Fibroblast of peridontal ligament (primary cell): ENCODE results near the gene PLVAP.

ENCODE experiments used
- DNase-seq: peaks from one replicate; pipeline ENCODE4 v3.0.0-alpha.2; 2010; ENCODE audit errors: extremely low read depth

Gene PLVAP

GRCh38 chr19:17334414-17335409 lies 42.4 kb downstream of the PLVAP start, which contains the start of gene ANO8:
ANO8 (minus strand) TSS chr19:17334855; CDS start chr19:17334670, 185 bp downstream.
- DNase-seq: peak; percentile 99

- peak; percentile 73 for DNase-seq
Observed at GRCh38 chr19:17333611-17334413, 43.3 kb downstream of the PLVAP start.

GRCh38 chr19:17332677-17333581 lies 44.2 kb downstream of the PLVAP start:
- DNase-seq: no peak

- no peak for DNase-seq
Observed at GRCh38 chr19:17332360-17332676, 44.8 kb downstream of the PLVAP start.

GRCh38 chr19:17331045-17331558 lies 46.0 kb downstream of the PLVAP start:
- no peak for DNase-seq

- no peak for DNase-seq
Observed at GRCh38 chr19:17330262-17331044, 46.7 kb downstream of the PLVAP start.

GRCh38 chr19:17329366-17330261 lies 47.5 kb downstream of the PLVAP start:
- DNase-seq: no peak

GRCh38 chr19:17328517-17329365 lies 48.4 kb downstream of the PLVAP start:
- no peak for DNase-seq

DNA sequence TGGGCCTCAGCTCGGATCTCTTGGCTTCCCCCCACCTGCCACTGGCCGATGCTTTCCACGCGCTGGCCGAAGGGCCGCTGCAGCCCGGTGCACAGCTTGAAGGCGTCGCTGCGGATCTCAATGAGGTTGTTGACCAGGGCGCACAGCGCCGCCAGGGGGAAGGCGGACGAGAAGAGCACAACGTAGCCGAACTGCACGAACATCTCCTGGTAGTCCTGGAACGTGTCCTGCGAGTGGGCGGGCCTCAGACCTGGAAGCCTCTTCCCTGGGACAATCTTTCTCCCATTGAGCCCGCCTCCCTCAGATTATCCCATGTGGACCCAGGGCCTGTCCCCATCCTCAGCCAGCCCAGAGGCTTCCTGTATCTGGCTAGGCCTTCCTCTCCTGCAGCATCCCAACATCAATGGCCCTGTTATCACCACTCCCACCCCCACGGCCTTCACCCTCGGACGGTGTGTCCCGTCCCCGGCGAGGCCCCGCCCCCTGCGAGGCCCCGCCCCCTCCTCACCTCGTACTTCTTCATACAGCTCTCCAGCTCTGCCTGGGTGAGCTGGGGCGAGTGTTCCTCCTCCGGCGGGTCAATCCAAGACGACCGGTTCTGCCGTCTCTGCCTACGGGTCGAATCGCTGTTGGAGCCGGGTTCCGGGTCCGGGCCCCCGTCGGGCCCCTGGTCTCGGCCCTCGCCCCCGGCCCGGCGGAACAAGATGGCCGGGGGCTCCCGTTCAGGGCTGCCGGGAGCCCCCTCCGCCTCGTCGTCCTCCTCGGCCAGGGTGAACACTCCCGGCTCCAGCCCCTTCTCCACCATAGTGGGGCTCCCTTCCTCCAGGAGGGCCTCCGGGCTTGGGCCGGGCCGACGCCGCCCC lies 49.3 kb downstream of the PLVAP start:
- no peak for DNase-seq

- no peak for DNase-seq
Observed at GRCh38 chr19:17327068-17327653, 50.0 kb downstream of the PLVAP start.

DNA sequence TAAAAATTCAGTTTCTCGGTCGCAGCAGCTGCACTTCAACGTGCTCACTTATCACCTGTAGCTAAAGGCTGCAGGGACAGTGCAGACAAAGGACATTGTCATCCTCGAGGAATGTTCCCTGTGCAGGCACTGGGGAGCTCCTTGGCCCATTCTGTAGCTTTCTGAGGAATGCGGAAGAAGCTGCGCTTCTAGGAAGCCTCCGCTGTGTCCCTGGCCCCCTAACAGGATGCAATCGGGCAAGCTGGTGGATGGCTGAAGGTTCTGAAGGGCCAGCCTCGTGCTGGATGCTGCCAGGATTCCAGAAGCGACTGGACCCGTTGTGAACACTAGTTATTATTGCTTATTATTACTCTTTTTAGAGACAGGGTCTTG lies 50.6 kb downstream of the PLVAP start:
- no peak for DNase-seq

DNA sequence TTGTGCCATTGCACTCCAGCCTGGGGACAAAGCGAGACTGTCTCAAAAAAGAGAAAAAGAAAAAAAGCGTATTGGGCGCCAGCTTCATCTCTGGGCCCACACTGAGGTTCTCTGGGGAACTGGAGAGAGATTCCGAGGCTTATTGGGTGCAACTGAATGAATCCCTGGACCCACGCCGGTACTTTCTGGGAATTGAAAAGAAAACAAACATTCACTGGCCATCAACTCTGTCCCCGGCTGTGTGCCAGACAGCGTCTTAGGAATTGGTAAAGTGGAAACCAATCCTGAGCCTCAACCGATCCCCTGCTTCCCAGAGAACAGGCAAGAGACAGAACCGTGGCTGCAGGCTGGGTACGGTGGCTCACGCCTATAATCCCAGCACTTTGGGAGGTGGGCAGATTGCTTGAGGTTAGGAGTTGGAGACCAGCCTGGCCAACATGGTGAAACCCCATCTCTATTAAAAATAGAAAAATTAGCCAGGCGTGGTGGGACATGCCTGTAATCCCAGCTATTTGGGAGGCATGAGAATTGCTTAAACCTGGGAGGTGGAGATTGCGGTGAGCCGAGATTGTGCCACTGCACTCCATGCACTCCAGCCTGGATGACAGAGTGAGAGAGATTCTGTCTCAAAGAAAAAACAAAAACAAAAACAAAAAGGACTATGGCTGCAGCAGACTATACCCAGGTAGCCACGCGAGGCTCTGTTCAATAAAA lies 51.1 kb downstream of the PLVAP start:
- DNase-seq: peak; percentile 79

DNA sequence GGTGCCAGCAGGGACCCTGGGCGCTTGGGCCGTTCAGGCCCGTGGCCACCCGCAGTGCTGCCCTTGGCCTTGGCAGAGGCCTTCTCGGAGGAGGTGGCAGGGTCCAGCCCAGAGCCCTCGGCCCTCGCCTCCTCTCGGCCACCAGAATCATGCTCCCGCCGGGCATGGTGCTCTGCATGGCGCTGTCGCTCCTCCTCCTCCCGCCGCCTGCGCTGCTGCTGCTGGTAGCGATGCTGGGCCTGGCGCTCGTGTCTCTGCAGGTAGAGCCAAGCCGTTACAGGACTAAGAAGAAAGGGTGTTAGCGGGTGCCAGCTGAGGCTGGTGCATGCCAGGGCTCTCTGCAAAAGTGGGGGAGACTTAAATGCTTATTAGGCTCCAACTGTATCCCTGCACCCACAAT lies 52.0 kb downstream of the PLVAP start:
- DNase-seq: no peak

DNA sequence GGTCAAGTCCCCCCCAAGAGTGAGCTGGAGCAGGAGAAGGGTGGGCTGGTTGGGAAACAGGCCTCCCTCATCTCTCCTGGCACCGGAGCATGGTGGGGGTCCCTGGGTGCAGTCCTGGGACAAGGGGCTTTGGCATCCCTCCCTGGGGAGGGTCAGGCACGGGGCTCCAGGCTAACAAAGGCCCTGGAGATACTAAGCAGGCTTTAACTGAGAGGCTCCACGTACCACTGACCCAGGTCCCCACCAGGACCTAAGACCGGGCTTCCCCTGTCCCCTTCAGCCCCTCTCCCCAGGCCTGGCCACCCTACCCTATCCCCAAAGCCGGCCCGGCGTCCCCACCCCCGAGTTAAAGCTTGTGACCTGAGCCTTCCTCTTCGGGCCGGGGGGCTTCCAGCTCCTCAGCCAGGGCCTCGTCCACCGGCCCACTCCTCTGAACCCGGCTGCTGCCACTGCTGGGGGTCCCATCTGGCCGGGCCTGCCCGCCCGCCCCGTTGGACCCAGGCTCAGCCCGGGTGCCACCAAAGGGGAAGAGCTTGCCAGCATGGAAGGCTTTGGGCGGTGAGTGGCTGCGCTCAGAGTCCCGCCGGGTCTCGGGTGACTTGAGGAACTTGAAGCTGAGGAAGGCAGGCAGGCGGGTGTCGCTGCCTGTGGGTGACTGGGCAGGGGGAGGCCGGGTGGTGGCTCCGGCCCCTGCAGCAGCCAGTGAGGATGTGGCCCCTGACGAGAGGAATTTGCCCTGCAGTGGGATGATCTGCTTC lies 52.6 kb downstream of the PLVAP start:
- no peak for DNase-seq

DNA sequence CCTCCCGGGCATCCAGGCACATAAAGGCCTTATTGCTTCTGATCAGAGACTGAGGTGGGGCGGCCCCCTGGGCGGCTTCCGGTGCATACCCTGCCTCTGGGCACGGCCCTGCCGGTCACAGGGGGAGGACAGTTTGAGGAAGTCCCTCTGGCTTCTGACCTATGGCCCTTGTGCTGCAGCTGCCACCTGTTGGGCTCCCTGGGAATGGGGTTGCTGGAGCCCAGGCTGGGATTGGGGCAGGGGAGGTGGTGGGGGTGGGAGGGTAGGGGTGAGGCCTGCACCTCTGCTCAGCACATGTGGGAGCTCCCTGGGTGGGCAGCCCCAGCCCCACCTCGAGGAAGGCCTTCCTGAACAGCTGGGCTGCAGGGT lies 53.2 kb downstream of the PLVAP start:
- no peak for DNase-seq
